Colonic mucosa (tissue), 4 donors: ENCODE data around the gene SLC19A1. TPM values are rescaled to one million over a fixed set of nuclear protein-coding genes. Genes with fewer than 3 reads are reported as not detected.

Experiments
- DNase-seq: peaks from one replicate; pipeline ENCODE4 v3.0.0-alpha.2; 2020
- H3K27ac ChIP-seq: fragments of 200-600 bp; one replicate; pipeline ENCODE4 v1.8.0; 2021
- H3K27me3 ChIP-seq: fragments of 200-600 bp; one replicate; pipeline ENCODE4 v1.8.0; 2021
- H3K36me3 ChIP-seq: fragments of 200-600 bp; one replicate; pipeline ENCODE4 v1.8.0; 2021
- H3K4me1 ChIP-seq: fragments of 200-600 bp; one replicate; pipeline ENCODE4 v1.8.0; 2021; ENCODE audit warnings: mild to moderate bottlenecking
- H3K4me3 ChIP-seq: fragments of 200-600 bp; one replicate; pipeline ENCODE4 v1.8.0; 2021
- H3K9ac ChIP-seq, 2 donors: one replicate each; pipeline ENCODE4 v1.7.0; 2013; ENCODE audit warnings: control low read depth in 2 of 2, low read depth in 2 of 2, low read length in 2 of 2
- H3K9me3 ChIP-seq: fragments of 200-600 bp; one replicate; pipeline ENCODE4 v1.8.0; 2021
- CTCF ChIP-seq: fragments of 200-600 bp; IDR thresholded peaks from one replicate; pipeline ENCODE4 v1.8.0; 2022; ENCODE audit warnings: antibody characterized with exemption, mild to moderate bottlenecking
- intact Hi-C: fragments of 100-400 bp; cut with DNase I; formaldehyde crosslinking; loops from one replicate; pipeline ENCODE4 v1.14.1; 2022
- total RNA-seq, 2 donors: library from RNA; stranded (reverse); fragmentation: NEBNext Ultra II Directional in 1 of 2; extraction: Animal tissue kit (Norgen Biotek cat#: 25700) in 1 of 2; gene quantifications; one replicate each; pipeline ENCODE4 v1.2.1, GENCODE V29; 2021
- donor health status: healthy.
- donor health status: DM: no; HTN: no; CAD: no.
- donor health status: DM: no; HTN: no; CAD: no.

SLC19A1 gene
- total RNA-seq, 2 donors from 2014 or later = 10.7 to 25.3 TPM

- TF ChIP-seq CTCF = no peak
- H3K4me3 ChIP-seq = no peak overlapping the region
- no peaks in the 10 kb centered on the region for H3K4me1 ChIP-seq
- intact Hi-C loops = loop anchor here (5.0 kb wide), 1 partner anchor 120 kb away; no protein-coding TSS in a partner anchor
- no peaks in the 10 kb centered on the region for H3K36me3 ChIP-seq
- no peak for DNase-seq
- no peaks in the 10 kb centered on the region for H3K27me3 ChIP-seq
- H3K27ac ChIP-seq = peak overlapping the region; percentile 23
- H3K9ac ChIP-seq = no peak overlapping the region
- H3K9me3 ChIP-seq = no peaks in the 10 kb centered on the region
Measured at GRCh38 chr21:45477176-45478114, 64.8 kb downstream of the SLC19A1 start.

GRCh38 chr21:45476582-45476981, 65.7 kb downstream of the SLC19A1 start:
- Histone ChIP-seq H3K4me3 (no peak overlapping the region), H3K36me3 (no peaks in the 10 kb centered on the region), H3K9me3 (no peaks in the 10 kb centered on the region), H3K27me3 (no peaks in the 10 kb centered on the region), H3K4me1 (no peaks in the 10 kb centered on the region), H3K27ac (no peak overlapping the region), H3K9ac (no peak overlapping the region)
- intact Hi-C loops = loop anchor here (5.0 kb wide), 1 partner anchor 121 kb away; no protein-coding TSS in a partner anchor
- no peak for TF ChIP-seq CTCF
- DNase-seq = no peak

- no peak overlapping the region for H3K9ac ChIP-seq
- TF ChIP-seq CTCF = no peak
- intact Hi-C loops = loop anchor here (5.0 kb wide), 1 partner anchor 121 kb away; no protein-coding TSS in a partner anchor
- DNase-seq = no peak
- no peaks in the 10 kb centered on the region for H3K27me3 ChIP-seq
- H3K9me3 ChIP-seq = no peaks in the 10 kb centered on the region
- H3K27ac ChIP-seq = no peak overlapping the region
- H3K4me3 ChIP-seq = no peak overlapping the region
- no peaks in the 10 kb centered on the region for H3K4me1 ChIP-seq
- no peaks in the 10 kb centered on the region for H3K36me3 ChIP-seq
Measured at GRCh38 chr21:45475797-45476570, 66.3 kb downstream of the SLC19A1 start.

- Histone ChIP-seq H3K9ac (no peak overlapping the region), H3K4me3 (no peak overlapping the region), H3K9me3 (no peaks in the 10 kb centered on the region), H3K4me1 (no peaks in the 10 kb centered on the region), H3K27ac (no peak overlapping the region), H3K36me3 (no peaks in the 10 kb centered on the region), H3K27me3 (no peaks in the 10 kb centered on the region)
- intact Hi-C loops = loop anchor here (5.0 kb wide), 1 partner anchor 122 kb away; no protein-coding TSS in a partner anchor
- TF ChIP-seq CTCF = no peak
- no peak for DNase-seq
Measured at GRCh38 chr21:45475004-45475685, 67.1 kb downstream of the SLC19A1 start.

- no peak for DNase-seq
- no peak for TF ChIP-seq CTCF
- Histone ChIP-seq H3K4me3 (no peak overlapping the region), H3K4me1 (no peaks in the 10 kb centered on the region), H3K9me3 (no peaks in the 10 kb centered on the region), H3K36me3 (no peaks in the 10 kb centered on the region), H3K27me3 (no peaks in the 10 kb centered on the region), H3K9ac (no peak overlapping the region), H3K27ac (no peak overlapping the region)
- intact Hi-C loops = no loop called here
Measured at GRCh38 chr21:45474323-45474950, 67.8 kb downstream of the SLC19A1 start.
